Choroid plexus epithelial cell (primary cell): Measurements from ENCODE around the gene IFI30.

Experiments
- DNase-seq: peaks from one replicate; pipeline ENCODE4 v3.0.0-alpha.2; 2010; ENCODE audit warnings: low read depth
- H3K4me3 ChIP-seq: 2 replicates; pipeline ENCODE4 v1.5.1; 2011; ENCODE audit warnings: low read depth, mild to moderate bottlenecking, control low read depth, low read length, moderate library complexity
- CTCF ChIP-seq: conservative IDR thresholded peaks from 2 replicates; pipeline ENCODE4 v1.5.1; 2011; ENCODE audit warnings: low read depth, mild to moderate bottlenecking, control low read depth, inconsistent platforms, low read length, moderate library complexity

IFI30 gene

GRCh38 chr19:18219911-18220631 is 46.5 kb downstream of the IFI30 start:
- no peak overlapping the region for H3K4me3 ChIP-seq
- TF ChIP-seq CTCF, result no peak

GRCh38 chr19:18220632-18221275 is 47.1 kb downstream of the IFI30 start:
- H3K4me3 ChIP-seq, result no peak overlapping the region
- no peak for TF ChIP-seq CTCF
- DNase-seq, result no peak

More at GRCh38 chr19:18219911-18220631, 46.5 kb downstream of the IFI30 start:
- DNase-seq, result no peak

GRCh38 chr19:18221815-18222725 is 48.5 kb downstream of the IFI30 start:
- no peak overlapping the region for H3K4me3 ChIP-seq
- no peak for DNase-seq
- TF ChIP-seq CTCF, result no peak

- no peak for DNase-seq
- no peak for TF ChIP-seq CTCF
- peak overlapping the region; percentile 57 for H3K4me3 ChIP-seq
These were observed 50.4 kb downstream of the IFI30 start for GRCh38 chr19:18223860-18224524.

GRCh38 chr19:18224525-18225354 is 51.1 kb downstream of the IFI30 start:
- peak overlapping the region; percentile 57 for H3K4me3 ChIP-seq
- DNase-seq, result peak; percentile 100
- no peak for TF ChIP-seq CTCF

GRCh38 chr19:18225355-18225701 is 51.7 kb downstream of the IFI30 start:
- no peak for TF ChIP-seq CTCF
- H3K4me3 ChIP-seq, result no peak overlapping the region
- no peak for DNase-seq
